T-helper 17 cell (primary cell): ENCODE results near the gene L2HGDH. TPM values are rescaled to one million over a fixed set of nuclear protein-coding genes. Genes with fewer than 3 reads are reported as not detected.
A peak's percentile ranks its signal among the peaks of the same experiment; 100 is the strongest.

Source experiments
- ATAC-seq: fragments of 150-1000 bp; cut with Tn5 transposase; 2 replicates; pipeline ENCODE4 v1.10.0; 2021; ENCODE audit warnings: mild to moderate bottlenecking, moderate library complexity
- DNase-seq, 3 donors: peaks; one replicate each; pipeline versions ENCODE4 v3.0.0 to v3.0.0-alpha.2; 2020 to 2021
- H3K9me3 ChIP-seq: one replicate; pipeline ENCODE4 v1.7.0; 2013; ENCODE audit warnings: low read length, mild to moderate bottlenecking; ENCODE audit not compliant: control insufficient read depth, poor library complexity, severe bottlenecking
- H3K27ac Mint-ChIP-seq: one replicate; pipeline ENCODE4 v1.8.0; 2022; ENCODE audit warnings: mild to moderate bottlenecking, moderate library complexity, mixed read lengths
- H3K27me3 Mint-ChIP-seq: one replicate; pipeline ENCODE4 v1.8.0; 2022; ENCODE audit warnings: mixed read lengths
- H3K36me3 Mint-ChIP-seq: one replicate; pipeline ENCODE4 v1.8.0; 2022; ENCODE audit warnings: low read depth, mixed read lengths
- H3K4me1 Mint-ChIP-seq: one replicate; pipeline ENCODE4 v1.8.0; 2022; ENCODE audit warnings: mild to moderate bottlenecking, mixed read lengths
- H3K4me3 Mint-ChIP-seq: one replicate; pipeline ENCODE4 v1.8.0; 2022; ENCODE audit warnings: mild to moderate bottlenecking, moderate library complexity, mixed read lengths
- total RNA-seq, 4 donors: library from RNA in 2 of 4; stranded (reverse) in 2 of 4; gene quantifications; one replicate each; pipeline ENCODE4 v1.2.3 and lab custom pipeline; 2022 to 2026

L2HGDH gene
- total RNA-seq, 2 donors from 2014 or later = 1.8 to 4.1 TPM

DNA sequence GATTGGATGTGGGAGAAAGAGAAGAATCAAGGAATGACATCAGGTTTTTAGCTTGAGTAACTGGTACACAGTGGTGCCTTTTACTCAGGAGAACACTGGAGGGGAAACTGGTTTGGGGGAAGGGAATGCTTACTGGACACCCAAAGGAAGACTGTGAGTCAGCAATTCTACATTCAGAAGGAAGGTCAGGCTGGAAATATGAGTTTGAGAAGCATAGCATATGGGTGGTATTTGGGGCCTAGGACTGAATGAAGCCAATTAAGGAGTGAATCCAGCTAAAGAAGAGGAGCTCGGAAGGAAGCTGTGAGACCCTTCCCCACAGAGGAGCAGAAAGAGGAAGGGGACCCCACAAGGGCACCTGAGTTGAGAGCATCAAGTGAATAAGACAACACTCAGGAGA is 35.5 kb upstream of the L2HGDH start:
- H3K4me1 Mint-ChIP-seq = peaks cover 20% of the 10 kb centered on the region
- no peak overlapping the region for H3K27ac Mint-ChIP-seq
- DNase-seq = no peak
- H3K27me3 Mint-ChIP-seq = no peaks in the 10 kb centered on the region
- no peaks in the 10 kb centered on the region for H3K9me3 ChIP-seq
- peaks cover 11% of the 10 kb centered on the region for H3K36me3 Mint-ChIP-seq
- no peak overlapping the region for H3K4me3 Mint-ChIP-seq
- no peak for ATAC-seq

- Mint-ChIP-seq H3K4me3 (no peak overlapping the region), H3K27ac (no peak overlapping the region), H3K4me1 (peaks cover 22% of the 10 kb centered on the region), H3K36me3 (peaks cover 9% of the 10 kb centered on the region), H3K27me3 (no peaks in the 10 kb centered on the region)
- no peaks in the 10 kb centered on the region for H3K9me3 ChIP-seq
- no peak for DNase-seq
- no peak for ATAC-seq
Observed at GRCh38 chr14:50345846-50346422, 33.9 kb upstream of the L2HGDH start.

DNA sequence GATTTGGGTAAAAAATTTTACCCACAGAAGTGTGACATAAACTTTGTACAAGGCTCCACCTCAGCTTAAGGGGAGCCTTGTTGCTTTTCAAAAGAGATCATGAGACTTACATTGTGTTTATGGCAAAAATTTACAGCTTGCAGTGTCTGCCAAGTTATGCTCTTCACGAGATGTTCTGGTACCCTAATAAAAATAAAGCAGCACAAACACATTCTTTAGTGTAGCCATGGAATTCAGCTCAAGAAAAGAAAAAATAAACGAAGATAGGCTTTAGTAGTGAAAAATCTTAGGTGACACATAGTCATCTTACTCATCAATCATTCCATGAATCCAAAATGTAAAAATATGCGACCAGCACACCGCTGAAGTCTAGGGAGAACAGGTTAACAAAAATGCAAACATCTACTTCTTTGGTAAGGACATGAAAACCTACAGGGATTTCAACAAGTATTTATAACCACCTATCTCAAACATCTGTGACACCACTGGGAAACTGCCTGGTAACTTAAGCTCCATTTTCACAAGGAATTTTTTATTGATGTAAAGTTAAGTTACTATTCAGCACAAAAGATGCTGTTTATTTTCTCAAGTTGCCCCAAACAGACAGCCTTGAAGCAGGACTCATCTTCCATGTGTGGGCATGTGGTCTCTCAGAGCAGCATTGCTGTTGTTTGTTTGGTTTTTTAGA is 33.0 kb upstream of the L2HGDH start:
- DNase-seq = no peak
- H3K9me3 ChIP-seq = no peaks in the 10 kb centered on the region
- Mint-ChIP-seq H3K27me3 (no peaks in the 10 kb centered on the region), H3K4me3 (no peak overlapping the region), H3K4me1 (peaks cover 23% of the 10 kb centered on the region), H3K27ac (peak overlapping the region; percentile 87), H3K36me3 (peaks cover 11% of the 10 kb centered on the region)
- ATAC-seq = no peak

- no peak overlapping the region for H3K4me3 Mint-ChIP-seq
- no peaks in the 10 kb centered on the region for H3K27me3 Mint-ChIP-seq
- H3K9me3 ChIP-seq = no peaks in the 10 kb centered on the region
- peak overlapping the region; percentile 87 for H3K27ac Mint-ChIP-seq
- peaks cover 23% of the 10 kb centered on the region for H3K4me1 Mint-ChIP-seq
- DNase-seq = no peak
- peak; percentile 90 for ATAC-seq
- H3K36me3 Mint-ChIP-seq = peaks cover 11% of the 10 kb centered on the region
Observed at GRCh38 chr14:50344116-50344775, 32.2 kb upstream of the L2HGDH start.

DNA sequence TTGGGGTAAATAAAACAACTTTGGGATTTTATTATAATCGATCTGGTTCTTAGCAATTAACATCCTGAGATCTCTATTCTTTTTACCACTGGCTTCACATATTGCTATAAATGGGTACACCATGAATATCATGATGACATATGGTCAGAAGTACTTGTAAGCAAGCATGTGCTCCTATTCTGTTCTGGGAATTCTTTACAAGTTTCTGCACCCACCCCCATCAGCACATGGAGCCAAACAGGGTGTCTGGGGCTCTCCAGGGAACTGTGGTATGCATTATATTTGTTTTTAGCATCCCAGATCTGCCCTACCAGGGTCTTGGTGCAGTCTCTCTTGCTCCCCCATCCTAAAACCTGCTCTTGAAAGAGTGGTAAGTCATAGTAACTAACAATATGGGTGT is 31.4 kb upstream of the L2HGDH start:
- no peaks in the 10 kb centered on the region for H3K27me3 Mint-ChIP-seq
- no peak overlapping the region for H3K27ac Mint-ChIP-seq
- no peak for ATAC-seq
- H3K4me3 Mint-ChIP-seq = no peak overlapping the region
- H3K9me3 ChIP-seq = no peaks in the 10 kb centered on the region
- peaks cover 20% of the 10 kb centered on the region for H3K4me1 Mint-ChIP-seq
- DNase-seq = no peak
- peaks cover 9% of the 10 kb centered on the region for H3K36me3 Mint-ChIP-seq

- peaks cover 8% of the 10 kb centered on the region for H3K36me3 Mint-ChIP-seq
- H3K4me3 Mint-ChIP-seq = no peak overlapping the region
- DNase-seq (no peak), ATAC-seq (peak; percentile 41)
- H3K27me3 Mint-ChIP-seq = no peaks in the 10 kb centered on the region
- H3K27ac Mint-ChIP-seq = no peak overlapping the region
- no peaks in the 10 kb centered on the region for H3K9me3 ChIP-seq
- peaks cover 16% of the 10 kb centered on the region for H3K4me1 Mint-ChIP-seq
Observed at GRCh38 chr14:50342221-50343078, 30.4 kb upstream of the L2HGDH start.

GRCh38 chr14:50340963-50341362 is 28.9 kb upstream of the L2HGDH start:
- H3K9me3 ChIP-seq = no peaks in the 10 kb centered on the region
- Mint-ChIP-seq H3K4me1 (peaks cover 18% of the 10 kb centered on the region), H3K4me3 (no peak overlapping the region), H3K36me3 (peaks cover 5% of the 10 kb centered on the region), H3K27ac (no peak overlapping the region), H3K27me3 (no peaks in the 10 kb centered on the region)
- no peak for DNase-seq
- no peak for ATAC-seq

DNA sequence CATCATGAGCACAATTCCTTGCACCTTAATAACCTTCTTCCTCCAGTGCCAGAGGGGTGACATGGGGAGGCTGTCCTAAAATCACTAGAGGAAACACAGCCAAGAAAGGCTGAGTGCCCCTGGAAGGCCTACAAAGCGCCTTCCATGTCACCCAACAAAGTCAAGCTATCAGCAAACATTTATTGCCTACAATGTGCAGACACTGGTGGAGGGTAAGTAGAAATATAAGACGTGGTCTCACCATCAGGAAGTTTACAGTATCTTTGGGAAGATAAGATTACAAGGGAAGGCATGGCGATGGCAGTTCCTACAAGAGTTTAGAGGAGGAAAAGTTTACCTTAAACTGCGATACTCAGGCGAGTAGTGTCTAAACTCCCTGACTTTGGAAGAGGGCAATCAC is 28.0 kb upstream of the L2HGDH start:
- Mint-ChIP-seq H3K4me1 (peaks cover 19% of the 10 kb centered on the region), H3K27ac (no peak overlapping the region), H3K4me3 (no peak overlapping the region), H3K36me3 (peaks cover 5% of the 10 kb centered on the region), H3K27me3 (no peaks in the 10 kb centered on the region)
- ATAC-seq (no peak), DNase-seq (no peak)
- H3K9me3 ChIP-seq = no peaks in the 10 kb centered on the region

- Mint-ChIP-seq H3K4me1 (peaks cover 18% of the 10 kb centered on the region), H3K4me3 (no peak overlapping the region), H3K27ac (no peak overlapping the region), H3K36me3 (peaks cover 5% of the 10 kb centered on the region), H3K27me3 (no peaks in the 10 kb centered on the region)
- H3K9me3 ChIP-seq = no peaks in the 10 kb centered on the region
- DNase-seq (no peak), ATAC-seq (no peak)
Observed at GRCh38 chr14:50339178-50339804, 27.3 kb upstream of the L2HGDH start.

GRCh38 chr14:50338587-50338986 is 26.6 kb upstream of the L2HGDH start:
- Mint-ChIP-seq H3K27ac (no peak overlapping the region), H3K4me1 (peaks cover 16% of the 10 kb centered on the region), H3K4me3 (no peak overlapping the region), H3K36me3 (peaks cover 5% of the 10 kb centered on the region), H3K27me3 (no peaks in the 10 kb centered on the region)
- DNase-seq (no peak), ATAC-seq (no peak)
- no peaks in the 10 kb centered on the region for H3K9me3 ChIP-seq

DNA sequence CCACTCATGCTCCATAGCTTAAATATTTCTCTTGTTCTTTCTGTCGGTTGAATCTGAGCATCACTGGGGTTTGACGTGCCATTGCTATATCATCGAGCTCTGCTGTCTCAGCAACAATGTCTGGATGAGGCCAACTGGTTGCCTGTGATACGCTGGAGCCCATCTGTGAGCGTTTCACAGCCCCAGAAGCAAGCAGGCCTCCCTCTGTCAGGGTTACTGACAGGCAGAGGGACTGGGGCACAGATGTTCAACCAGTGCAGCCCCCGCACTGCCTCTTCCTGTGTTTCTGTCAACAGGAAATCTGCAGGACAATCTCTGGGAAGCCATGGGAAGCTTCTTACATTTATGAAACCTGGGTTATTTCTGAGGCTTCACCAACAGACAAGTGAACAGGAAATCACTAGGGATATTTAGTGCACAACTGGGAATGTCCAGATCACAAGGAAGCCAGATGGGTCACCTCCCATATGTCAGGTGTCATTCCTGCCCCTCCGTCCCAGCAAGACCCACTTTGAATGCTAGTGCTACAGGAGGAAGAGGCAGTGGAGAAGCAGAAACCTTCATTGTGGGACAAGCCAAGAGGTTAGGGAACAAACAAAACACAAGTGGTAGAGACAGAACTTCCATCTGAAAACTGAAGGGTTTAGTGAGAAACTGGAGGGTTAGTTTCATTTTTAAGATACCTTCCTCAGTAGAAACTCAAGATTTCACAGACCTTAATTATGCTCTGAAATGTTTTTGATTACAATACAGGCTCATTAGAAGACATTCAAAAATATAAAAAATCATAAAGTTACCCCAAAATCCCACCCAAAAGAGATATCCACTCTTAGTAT is 24.2 kb upstream of the L2HGDH start:
- H3K27ac Mint-ChIP-seq = peak overlapping the region; percentile 66
- no peak for ATAC-seq

GRCh38 chr14:50335389-50335788 is 23.4 kb upstream of the L2HGDH start:
- Mint-ChIP-seq H3K4me3 (peak overlapping the region; percentile 36), H3K4me1 (peaks cover 17% of the 10 kb centered on the region), H3K36me3 (peaks cover 7% of the 10 kb centered on the region), H3K27me3 (no peaks in the 10 kb centered on the region), H3K27ac (peak overlapping the region; percentile 66)
- H3K9me3 ChIP-seq = no peaks in the 10 kb centered on the region
- ATAC-seq = no peak
- DNase-seq = no peak

More for the DNA sequence above, 24.2 kb upstream of the L2HGDH start:
- no peaks in the 10 kb centered on the region for H3K9me3 ChIP-seq
- peaks cover 18% of the 10 kb centered on the region for H3K4me1 Mint-ChIP-seq
- H3K36me3 Mint-ChIP-seq = peaks cover 10% of the 10 kb centered on the region
- no peaks in the 10 kb centered on the region for H3K27me3 Mint-ChIP-seq
- no peak for DNase-seq
- peak overlapping the region; percentile 21 for H3K4me3 Mint-ChIP-seq
